SU-DHL-6 (cell line): ENCODE results near the gene JAM2.

ENCODE experiments used
- H2AFZ ChIP-seq: fragments of 200-600 bp; sonication (generic); 2 replicates; pipeline ENCODE4 v1.6.1; 2014; ENCODE audit warnings: low read depth, mild to moderate bottlenecking, moderate library complexity, mixed read lengths, antibody characterized with exemption, low read length; ENCODE audit not compliant: severe bottlenecking
- H3F3A ChIP-seq: fragments of 200-600 bp; shearing (Covaris generic); 2 replicates; pipeline ENCODE4 v1.6.0; 2016; ENCODE audit warnings: antibody characterized with exemption, mild to moderate bottlenecking; ENCODE audit not compliant: insufficient read depth
- H3K27ac ChIP-seq: fragments of 200-600 bp; sonication (generic); 2 replicates; pipeline ENCODE4 v1.5.1; 2016; ENCODE audit warnings: low read depth, mild to moderate bottlenecking, low read length, moderate library complexity, mixed read lengths
- H3K27me3 ChIP-seq: fragments of 200-600 bp; sonication (generic), shearing (Covaris generic); 2 replicates; pipeline ENCODE4 v1.6.0; 2014; ENCODE audit warnings: mild to moderate bottlenecking, low read length
- H3K36me3 ChIP-seq: fragments of 200-600 bp; sonication (generic); 2 replicates; pipeline ENCODE4 v1.6.1; 2014; ENCODE audit warnings: mild to moderate bottlenecking, low read length, mixed read lengths
- H3K4me2 ChIP-seq: fragments of 300-600, 200-600 bp; shearing (Covaris generic), sonication (generic); 2 replicates; pipeline ENCODE4 v1.6.0; 2014; ENCODE audit warnings: low read length, low read depth, mild to moderate bottlenecking; ENCODE audit not compliant: poor library complexity, severe bottlenecking
- H3K4me3 ChIP-seq: fragments of 200-600 bp; sonication (generic); 2 replicates; pipeline ENCODE4 v1.5.1; 2014; ENCODE audit warnings: antibody characterized with exemption, low read length, mild to moderate bottlenecking, mixed read lengths; ENCODE audit not compliant: insufficient read depth, poor library complexity, severe bottlenecking
- H3K79me2 ChIP-seq: fragments of 200-600 bp; sonication (generic); 2 replicates; pipeline ENCODE4 v1.6.1; 2014; ENCODE audit warnings: mild to moderate bottlenecking, low read length, moderate library complexity; ENCODE audit not compliant: insufficient read depth
- H3K9ac ChIP-seq: fragments of 200-600 bp; sonication (generic); 2 replicates; pipeline ENCODE4 v1.7.0; 2014; ENCODE audit warnings: mild to moderate bottlenecking, low read length
- H3K9me2 ChIP-seq: fragments of 200-600 bp; sonication (generic); replicated peaks from 2 replicates; pipeline ENCODE4 v1.6.1; 2014; ENCODE audit warnings: low read length; ENCODE audit not compliant: insufficient read depth
- H3K9me3 ChIP-seq: fragments of 200-600 bp; sonication (generic); 2 replicates; pipeline ENCODE4 v1.6.1; 2014; ENCODE audit warnings: low read length, mixed read lengths; ENCODE audit not compliant: insufficient read depth
- H4K20me1 ChIP-seq: fragments of 200-600 bp; sonication (generic); 2 replicates; pipeline ENCODE4 v1.6.1; 2014; ENCODE audit warnings: low read depth, mild to moderate bottlenecking, antibody characterized with exemption, low read length, moderate library complexity, mixed read lengths
- EZH2phosphoT487 ChIP-seq: fragments of 200-600 bp; sonication (generic), shearing (Covaris generic); conservative IDR thresholded peaks from 2 replicates; pipeline ENCODE4 v1.6.1; 2018; ENCODE audit warnings: mild to moderate bottlenecking, antibody characterized with exemption, low read length, moderate library complexity, mixed read lengths
- TF ChIP-seq, protein P1 (sequence below): fragments of 200-600 bp; sonication (generic); IDR thresholded peaks from one replicate; pipeline ENCODE4 v1.5.1; 2017; ENCODE audit warnings: antibody characterized with exemption, mild to moderate bottlenecking, low read length, moderate library complexity; ENCODE audit not compliant: insufficient read depth, poor library complexity, severe bottlenecking

JAM2 gene

DNA sequence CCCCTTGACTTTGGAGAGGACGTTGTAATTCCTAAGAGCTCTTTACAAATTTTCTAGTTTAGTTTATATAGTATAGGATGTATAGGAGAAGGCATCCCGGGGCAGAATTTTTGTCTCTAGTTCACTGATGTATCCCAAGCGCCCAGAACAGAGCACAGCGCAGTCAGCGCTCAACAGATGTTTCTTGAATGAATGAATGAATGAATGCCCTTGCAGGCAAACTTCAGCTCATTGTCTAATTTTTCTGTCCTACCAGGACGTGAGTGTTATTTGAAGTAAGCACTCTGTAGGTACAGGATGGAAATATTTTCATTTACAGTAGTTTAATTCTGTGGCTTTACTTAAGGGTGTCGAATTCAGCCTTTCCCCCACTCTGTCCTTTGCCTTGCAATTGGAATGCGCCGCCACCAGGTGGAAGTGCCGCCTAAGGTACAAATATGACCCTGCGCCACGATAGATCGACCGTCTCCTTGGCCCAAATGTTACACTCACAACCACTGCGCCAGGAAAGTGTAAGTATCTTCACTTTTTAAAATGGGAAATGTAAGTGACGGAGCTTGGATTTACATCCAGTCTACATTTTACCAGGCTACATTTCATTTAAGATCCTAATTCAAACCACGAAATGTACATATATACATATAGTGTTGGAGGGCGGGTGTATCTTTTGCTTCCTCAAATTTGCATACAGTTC lies 30.9 kb upstream of the JAM2 start:
- no peaks in the 10 kb centered on the region for H4K20me1 ChIP-seq
- no peaks in the 10 kb centered on the region for H3K9me2 ChIP-seq
- no peaks in the 10 kb centered on the region for H3K9me3 ChIP-seq
- TF ChIP-seq EZH2phosphoT487 = no peak
- TF ChIP-seq, protein P1, sequence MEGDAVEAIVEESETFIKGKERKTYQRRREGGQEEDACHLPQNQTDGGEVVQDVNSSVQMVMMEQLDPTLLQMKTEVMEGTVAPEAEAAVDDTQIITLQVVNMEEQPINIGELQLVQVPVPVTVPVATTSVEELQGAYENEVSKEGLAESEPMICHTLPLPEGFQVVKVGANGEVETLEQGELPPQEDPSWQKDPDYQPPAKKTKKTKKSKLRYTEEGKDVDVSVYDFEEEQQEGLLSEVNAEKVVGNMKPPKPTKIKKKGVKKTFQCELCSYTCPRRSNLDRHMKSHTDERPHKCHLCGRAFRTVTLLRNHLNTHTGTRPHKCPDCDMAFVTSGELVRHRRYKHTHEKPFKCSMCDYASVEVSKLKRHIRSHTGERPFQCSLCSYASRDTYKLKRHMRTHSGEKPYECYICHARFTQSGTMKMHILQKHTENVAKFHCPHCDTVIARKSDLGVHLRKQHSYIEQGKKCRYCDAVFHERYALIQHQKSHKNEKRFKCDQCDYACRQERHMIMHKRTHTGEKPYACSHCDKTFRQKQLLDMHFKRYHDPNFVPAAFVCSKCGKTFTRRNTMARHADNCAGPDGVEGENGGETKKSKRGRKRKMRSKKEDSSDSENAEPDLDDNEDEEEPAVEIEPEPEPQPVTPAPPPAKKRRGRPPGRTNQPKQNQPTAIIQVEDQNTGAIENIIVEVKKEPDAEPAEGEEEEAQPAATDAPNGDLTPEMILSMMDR = peak; percentile 88
- peaks cover 34% of the 10 kb centered on the region for H3K79me2 ChIP-seq
- H2AFZ ChIP-seq = peak overlapping the region; percentile 97
- H3K27me3 ChIP-seq = no peaks in the 10 kb centered on the region
- peaks cover 20% of the 10 kb centered on the region for H3K36me3 ChIP-seq
- peak overlapping the region; percentile 97 for H3K9ac ChIP-seq
- H3K4me3 ChIP-seq = peak overlapping the region; percentile 100
- H3K4me2 ChIP-seq = peak overlapping the region; percentile 95
- H3K27ac ChIP-seq = peak overlapping the region; percentile 22; the same call in 1 of the 2 replicates
- H3F3A ChIP-seq = no peaks in the 10 kb centered on the region

DNA sequence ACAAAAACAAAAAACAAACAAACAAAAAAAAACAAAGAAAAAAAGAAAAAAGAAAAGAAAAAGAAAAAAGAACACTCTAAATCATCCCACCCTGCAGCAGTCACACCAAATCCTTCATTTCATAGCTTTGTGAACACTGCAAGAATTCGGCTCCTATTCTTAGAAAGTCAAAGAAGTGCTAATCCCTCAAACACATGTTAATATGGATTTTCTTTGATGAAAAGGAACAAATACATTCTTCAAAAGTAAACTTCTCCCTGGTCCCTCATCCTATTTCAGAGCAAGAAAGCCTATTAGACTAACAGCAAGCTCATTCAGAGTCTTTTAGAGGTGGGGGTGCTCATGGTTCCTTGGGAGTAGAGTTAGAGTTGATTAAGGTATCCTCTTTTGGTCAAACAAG lies 24.6 kb upstream of the JAM2 start:
- no peak overlapping the region for H3K4me2 ChIP-seq
- no peak overlapping the region for H3K4me3 ChIP-seq
- H3F3A ChIP-seq = no peaks in the 10 kb centered on the region
- H3K36me3 ChIP-seq = no peaks in the 10 kb centered on the region
- TF ChIP-seq EZH2phosphoT487 = no peak
- TF ChIP-seq, protein P1 = no peak
- no peaks in the 10 kb centered on the region for H3K9me2 ChIP-seq
- H2AFZ ChIP-seq = no peak overlapping the region
- H3K9me3 ChIP-seq = no peaks in the 10 kb centered on the region
- no peaks in the 10 kb centered on the region for H3K27me3 ChIP-seq
- H4K20me1 ChIP-seq = no peaks in the 10 kb centered on the region
- no peak overlapping the region for H3K27ac ChIP-seq
- no peak overlapping the region for H3K9ac ChIP-seq
- no peaks in the 10 kb centered on the region for H3K79me2 ChIP-seq

- Histone ChIP-seq H3K27ac (no peak overlapping the region), H3F3A (no peaks in the 10 kb centered on the region), H3K4me3 (no peak overlapping the region), H3K9me2 (no peaks in the 10 kb centered on the region), H3K9me3 (no peaks in the 10 kb centered on the region), H3K9ac (no peak overlapping the region), H2AFZ (no peak overlapping the region), H4K20me1 (no peaks in the 10 kb centered on the region), H3K27me3 (no peaks in the 10 kb centered on the region), H3K4me2 (no peak overlapping the region), H3K36me3 (no peaks in the 10 kb centered on the region), H3K79me2 (no peaks in the 10 kb centered on the region)
- no peak for TF ChIP-seq EZH2phosphoT487
- TF ChIP-seq, protein P1 = no peak
These were observed 23.2 kb upstream of the JAM2 start for GRCh38 chr21:25615880-25616279.
